ENCODE results near the gene PTPRE. TPM values are rescaled to one million over a fixed set of nuclear protein-coding genes. Genes with fewer than 3 reads are reported as not detected.

PTPRE gene
- total RNA-seq, 1 experiment from 2014 or later = 0.50 TPM

GRCh38 chr10:127911218-127911866 is 4.4 kb downstream of the PTPRE start:
- peaks cover 9% of the 10 kb centered on the region for H3K4me1 Mint-ChIP-seq (ENCODE audit: low read depth, unreplicated experiment)
- CTCF ChIA-PET = no interaction called here
- no peak overlapping the region for H3K4me3 Mint-ChIP-seq (ENCODE audit: unreplicated experiment)
- peaks cover 23% of the 10 kb centered on the region for H3K4me1 ChIP-seq
- no peaks in the 10 kb centered on the region for H3K27me3 Mint-ChIP-seq (ENCODE audit: insufficient read depth, unreplicated experiment)
- no TSS peak for BruUV-seq (replicated peaks)
- H3K27ac Mint-ChIP-seq (ENCODE audit: unreplicated experiment) = no peak overlapping the region
- no peak overlapping the region for H3K4me3 ChIP-seq (ENCODE audit: low read depth, low read length)
- H3K27me3 ChIP-seq (replicated peaks; ENCODE audit: control insufficient read depth, insufficient read depth, low read length) = no peaks in the 10 kb centered on the region
- POLR2A ChIA-PET = no interaction called here
- H3K36me3 ChIP-seq (ENCODE audit: control insufficient read depth, insufficient read depth, low read length) = no peaks in the 10 kb centered on the region
- intact Hi-C loops (cut with micrococcal nuclease; ENCODE audit: unreplicated experiment) = no loop called here
- H3K9me3 Mint-ChIP-seq (ENCODE audit: unreplicated experiment) = no peaks in the 10 kb centered on the region
- no peak for TF ChIP-seq CTCF (IDR thresholded peaks at IDR 0.05; ENCODE audit: insufficient read depth in 1 of 2, low read depth in 1 of 2, low read length in 1 of 2, severe bottlenecking in 1 of 2, unreplicated experiment in 1 of 2)
- no peak for DNase-seq
- H3K9me3 ChIP-seq = no peaks in the 10 kb centered on the region
- peaks cover 5% of the 10 kb centered on the region for H3K36me3 Mint-ChIP-seq (ENCODE audit: insufficient read depth, unreplicated experiment)

GRCh38 chr10:127911867-127912257 is 5.0 kb downstream of the PTPRE start:
- no peak for TF ChIP-seq CTCF (IDR thresholded peaks at IDR 0.05; ENCODE audit: insufficient read depth in 1 of 2, low read depth in 1 of 2, low read length in 1 of 2, severe bottlenecking in 1 of 2, unreplicated experiment in 1 of 2)
- Mint-ChIP-seq H3K4me1 (ENCODE audit: low read depth, unreplicated experiment) (peaks cover 9% of the 10 kb centered on the region), H3K27me3 (ENCODE audit: insufficient read depth, unreplicated experiment) (no peaks in the 10 kb centered on the region), H3K4me3 (ENCODE audit: unreplicated experiment) (no peak overlapping the region), H3K27ac (ENCODE audit: unreplicated experiment) (no peak overlapping the region), H3K36me3 (ENCODE audit: insufficient read depth, unreplicated experiment) (peaks cover 5% of the 10 kb centered on the region), H3K9me3 (ENCODE audit: unreplicated experiment) (no peaks in the 10 kb centered on the region)
- Histone ChIP-seq H3K4me1 (peaks cover 20% of the 10 kb centered on the region), H3K27me3 (replicated peaks; ENCODE audit: control insufficient read depth, insufficient read depth, low read length) (no peaks in the 10 kb centered on the region), H3K4me3 (ENCODE audit: low read depth, low read length) (no peak overlapping the region), H3K36me3 (ENCODE audit: control insufficient read depth, insufficient read depth, low read length) (no peaks in the 10 kb centered on the region), H3K9me3 (no peaks in the 10 kb centered on the region)
- no TSS peak for BruUV-seq (replicated peaks)
- no peak for DNase-seq
- ChIA-PET CTCF (interaction anchor here (0.9 kb wide), 1 partner anchor 157 kb away, joined by 3 read pairs; no protein-coding TSS in a partner anchor), POLR2A (no interaction called here)
- intact Hi-C loops (cut with micrococcal nuclease; ENCODE audit: unreplicated experiment) = no loop called here

GRCh38 chr10:127912607-127913367 is 5.9 kb downstream of the PTPRE start:
- ChIA-PET POLR2A (no interaction called here), CTCF (interaction anchor here (0.9 kb wide), 1 partner anchor 156 kb away, joined by 3 read pairs; no protein-coding TSS in a partner anchor)
- Histone ChIP-seq H3K4me3 (ENCODE audit: low read depth, low read length) (no peak overlapping the region), H3K9me3 (no peaks in the 10 kb centered on the region), H3K4me1 (peaks cover 14% of the 10 kb centered on the region), H3K27me3 (replicated peaks; ENCODE audit: control insufficient read depth, insufficient read depth, low read length) (no peaks in the 10 kb centered on the region; the same call in 1 of the 2 replicates), H3K36me3 (ENCODE audit: control insufficient read depth, insufficient read depth, low read length) (no peaks in the 10 kb centered on the region)
- no peak for TF ChIP-seq CTCF (IDR thresholded peaks at IDR 0.05; ENCODE audit: insufficient read depth in 1 of 2, low read depth in 1 of 2, low read length in 1 of 2, severe bottlenecking in 1 of 2, unreplicated experiment in 1 of 2)
- no peak overlapping the region for H3K27ac Mint-ChIP-seq (ENCODE audit: unreplicated experiment)
- no peaks in the 10 kb centered on the region for H3K27me3 Mint-ChIP-seq (ENCODE audit: insufficient read depth, unreplicated experiment)
- H3K4me1 Mint-ChIP-seq (ENCODE audit: low read depth, unreplicated experiment) = peaks cover 9% of the 10 kb centered on the region
- intact Hi-C loops (cut with micrococcal nuclease; ENCODE audit: unreplicated experiment) = no loop called here
- no peak for DNase-seq
- no TSS peak for BruUV-seq (replicated peaks)
- H3K9me3 Mint-ChIP-seq (ENCODE audit: unreplicated experiment) = no peaks in the 10 kb centered on the region
- no peak overlapping the region for H3K4me3 Mint-ChIP-seq (ENCODE audit: unreplicated experiment)
- H3K36me3 Mint-ChIP-seq (ENCODE audit: insufficient read depth, unreplicated experiment) = peaks cover 5% of the 10 kb centered on the region
